GM20000 (cell line): ENCODE measurements around the gene ADGRG1.

Source experiments
- DNase-seq: peaks from one replicate; pipeline ENCODE4 v3.0.0; 2012; ENCODE audit warnings: low spot score
- TF ChIP-seq, protein P1 (sequence below): IDR thresholded peaks from 2 replicates; pipeline ENCODE4 v1.5.1; 2012; ENCODE audit warnings: mild to moderate bottlenecking, control low read depth; ENCODE audit errors: extremely low read depth, missing control alignments

The ADGRG1 gene

DNA sequence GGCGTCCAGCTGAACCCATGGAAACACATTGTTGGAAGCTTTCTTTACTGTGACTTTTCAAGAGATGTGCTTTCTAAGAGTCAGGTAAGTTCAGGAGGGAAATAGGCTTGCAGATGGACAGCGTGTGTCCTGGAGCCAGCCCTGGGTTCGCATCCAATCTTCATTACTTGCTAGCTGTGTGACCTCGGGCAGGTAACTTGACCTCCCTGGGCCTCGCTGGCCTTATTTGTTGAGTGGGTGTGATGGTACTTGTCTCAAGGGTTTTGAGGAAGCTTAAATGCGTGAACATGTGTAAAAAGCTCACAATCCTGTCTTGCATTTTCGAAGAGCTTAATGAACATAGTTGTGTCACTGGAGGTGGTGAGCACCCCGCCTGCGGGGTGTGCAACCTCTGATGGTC, 11.8 kb downstream of the ADGRG1 start:
- TF ChIP-seq, protein P1, sequence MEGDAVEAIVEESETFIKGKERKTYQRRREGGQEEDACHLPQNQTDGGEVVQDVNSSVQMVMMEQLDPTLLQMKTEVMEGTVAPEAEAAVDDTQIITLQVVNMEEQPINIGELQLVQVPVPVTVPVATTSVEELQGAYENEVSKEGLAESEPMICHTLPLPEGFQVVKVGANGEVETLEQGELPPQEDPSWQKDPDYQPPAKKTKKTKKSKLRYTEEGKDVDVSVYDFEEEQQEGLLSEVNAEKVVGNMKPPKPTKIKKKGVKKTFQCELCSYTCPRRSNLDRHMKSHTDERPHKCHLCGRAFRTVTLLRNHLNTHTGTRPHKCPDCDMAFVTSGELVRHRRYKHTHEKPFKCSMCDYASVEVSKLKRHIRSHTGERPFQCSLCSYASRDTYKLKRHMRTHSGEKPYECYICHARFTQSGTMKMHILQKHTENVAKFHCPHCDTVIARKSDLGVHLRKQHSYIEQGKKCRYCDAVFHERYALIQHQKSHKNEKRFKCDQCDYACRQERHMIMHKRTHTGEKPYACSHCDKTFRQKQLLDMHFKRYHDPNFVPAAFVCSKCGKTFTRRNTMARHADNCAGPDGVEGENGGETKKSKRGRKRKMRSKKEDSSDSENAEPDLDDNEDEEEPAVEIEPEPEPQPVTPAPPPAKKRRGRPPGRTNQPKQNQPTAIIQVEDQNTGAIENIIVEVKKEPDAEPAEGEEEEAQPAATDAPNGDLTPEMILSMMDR: no peak
- no peak for DNase-seq

DNA sequence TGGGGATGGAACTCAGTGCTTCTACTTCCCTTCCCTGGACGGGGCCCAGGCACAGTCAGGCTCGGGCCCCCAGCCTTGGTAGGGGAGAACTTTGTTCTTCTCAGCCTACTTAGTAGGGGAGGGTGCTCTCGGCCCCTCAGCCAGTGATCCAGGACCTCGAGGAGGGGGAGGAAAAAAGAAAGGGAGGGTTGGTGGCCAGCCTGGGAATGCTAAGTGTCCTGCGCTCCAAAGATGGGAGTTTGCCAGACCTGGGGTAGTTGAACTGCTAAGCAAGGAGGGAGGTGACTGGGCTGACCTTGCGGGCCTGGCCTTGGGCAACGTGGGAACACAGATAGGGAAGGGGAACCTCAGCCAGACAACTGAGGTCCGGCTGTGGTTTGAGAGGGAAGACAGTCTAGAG, 12.2 kb downstream of the ADGRG1 start:
- no peak for DNase-seq
- TF ChIP-seq, protein P1: no peak

- TF ChIP-seq, protein P1: no peak
- no peak for DNase-seq
Measured at GRCh38 chr16:57642160-57643135, 14.0 kb downstream of the ADGRG1 start.

GRCh38 chr16:57643147-57643874, 14.9 kb downstream of the ADGRG1 start:
- TF ChIP-seq, protein P1: no peak
- no peak for DNase-seq

DNA sequence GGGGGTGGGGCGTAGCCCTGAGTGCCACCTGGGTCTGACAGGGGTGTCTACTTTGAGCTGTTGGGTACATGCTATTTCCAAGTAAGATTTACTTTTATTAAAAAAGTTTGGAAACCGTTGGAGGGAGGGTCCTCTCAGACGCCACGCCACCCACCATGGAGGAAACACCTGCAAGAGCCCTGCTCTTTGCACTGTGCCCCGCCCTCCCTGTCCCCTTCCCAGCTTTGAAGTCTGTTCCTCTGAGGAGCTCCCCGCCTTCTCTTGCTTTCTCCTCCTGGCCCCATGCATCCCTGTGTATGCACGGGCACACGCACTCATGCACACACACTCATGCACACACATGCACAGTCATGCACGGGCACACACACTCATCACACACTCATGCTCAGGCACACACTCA, 15.5 kb downstream of the ADGRG1 start:
- TF ChIP-seq, protein P1: no peak
- no peak for DNase-seq

DNA sequence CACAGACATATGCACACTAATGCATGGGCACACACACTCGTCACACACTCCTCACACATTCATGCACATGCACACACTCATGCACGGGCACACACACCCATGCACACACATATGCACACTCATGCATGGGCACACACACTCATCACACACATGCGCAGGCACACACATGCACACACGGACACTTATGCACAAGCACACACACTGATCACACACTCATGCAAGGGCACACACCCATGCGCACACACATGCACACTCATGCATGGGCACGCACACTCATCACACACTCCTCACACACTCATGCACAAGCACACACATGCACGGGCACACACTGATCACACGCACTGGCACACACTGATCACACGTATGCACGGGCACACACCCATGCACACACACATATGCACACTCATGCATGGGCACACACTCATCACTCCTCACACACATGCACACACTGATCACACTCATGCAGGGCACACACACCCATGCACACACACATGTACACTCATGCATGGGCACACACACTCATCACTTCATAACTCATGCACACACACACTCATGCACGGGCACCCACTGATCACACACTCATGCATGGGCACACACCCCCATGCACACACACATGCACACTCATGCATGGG, 16.1 kb downstream of the ADGRG1 start:
- TF ChIP-seq, protein P1: no peak

DNA sequence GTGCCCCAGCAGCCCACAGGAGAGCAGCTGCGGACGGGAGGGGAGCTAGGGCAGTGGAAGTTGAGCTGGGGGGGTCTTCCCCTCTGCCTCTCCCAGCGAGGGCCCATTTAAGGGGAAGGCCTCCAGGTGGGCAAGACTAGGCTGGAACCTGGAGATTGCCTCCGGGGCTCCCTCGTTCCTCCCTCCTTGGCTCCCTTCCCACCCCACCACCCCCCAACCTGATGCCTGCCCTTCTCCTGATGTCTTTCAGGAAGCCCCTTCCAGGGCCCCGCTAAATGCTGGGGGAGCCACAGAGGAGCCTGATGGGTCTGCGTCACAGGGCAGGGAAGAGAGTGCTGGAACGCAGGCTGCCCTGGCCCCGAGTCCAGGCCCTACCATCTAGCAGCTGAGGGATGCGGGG, 16.7 kb downstream of the ADGRG1 start:
- TF ChIP-seq, protein P1: no peak
- DNase-seq: no peak

More for the DNA sequence above, 16.1 kb downstream of the ADGRG1 start:
- no peak for DNase-seq
